ENCODE data around the gene TMEM229A. TPM values are rescaled to one million over a fixed set of nuclear protein-coding genes. Genes with fewer than 3 reads are reported as not detected.
A peak's percentile ranks its signal among the peaks of the same experiment; 100 is the strongest.

Gene TMEM229A
- polyA plus RNA-seq, 3 donors = not detected

- H3K27ac ChIP-seq (ENCODE audit: low read depth in 1 of 2, low read length in 2 of 2) = no peak overlapping the region
- H3K4me3 Mint-ChIP-seq = peak overlapping the region in 1 of 2 donors; percentile 36
- no peaks in the 10 kb centered on the region for H3K9me3 ChIP-seq (replicated peaks in 1 of 2; ENCODE audit: control insufficient read depth in 1 of 2, insufficient read depth in 1 of 2, low read length in 2 of 2)
- DNase-seq = no peak
- no peak overlapping the region for H3K27ac Mint-ChIP-seq
- H2AFZ ChIP-seq (ENCODE audit: insufficient read depth, low read depth, low read length, poor library complexity, severe bottlenecking) = no peak overlapping the region
- peaks cover 38 to 47% (median 41%) of the 10 kb centered on the region in 3 donors for H3K27me3 Mint-ChIP-seq (ENCODE audit: low read depth in 3 of 3)
- H3K27me3 ChIP-seq (ENCODE audit: control insufficient read depth in 2 of 2, insufficient read depth in 2 of 2, low read length in 2 of 2) = peaks cover 34 to 42% of the 10 kb centered on the region in 2 donors
- H3K36me3 ChIP-seq (replicated peaks in 1 of 2; ENCODE audit: control insufficient read depth in 1 of 2, insufficient read depth in 2 of 2, low read length in 2 of 2) = no peaks in the 10 kb centered on the region
- intact Hi-C loops (cut with micrococcal nuclease) = no loop called here
- H3K9me3 Mint-ChIP-seq = peaks cover 0 to 13% (median 10%) of the 10 kb centered on the region in 7 donors
- H3K79me2 ChIP-seq (ENCODE audit: insufficient read depth, low read length) = no peaks in the 10 kb centered on the region
- H3K4me3 ChIP-seq (replicated peaks in 1 of 3; ENCODE audit: low read depth in 2 of 3, low read length in 3 of 3) = no peak overlapping the region
- no CpG with 5 or more reads among the region's 3 CpGs for WGBS (ENCODE audit: insufficient coverage)
- H3K4me1 ChIP-seq (ENCODE audit: control insufficient read depth in 1 of 2, insufficient read depth in 2 of 2, low read length in 2 of 2) = no peaks in the 10 kb centered on the region
- H3K4me1 Mint-ChIP-seq = peaks cover 4% of the 10 kb centered on the region
- H3K4me2 ChIP-seq (replicated peaks; ENCODE audit: extremely low read depth, low read length, poor library complexity, severe bottlenecking) = no peak overlapping the region
- H4K20me1 ChIP-seq (ENCODE audit: insufficient read depth, low read length) = no peaks in the 10 kb centered on the region
- H3K36me3 Mint-ChIP-seq = peaks cover 0 to 4% of the 10 kb centered on the region in 2 donors
- no peak overlapping the region for H3K9ac ChIP-seq (ENCODE audit: insufficient read depth, low read length, poor library complexity, severe bottlenecking)
- TF ChIP-seq CTCF (IDR thresholded peaks at IDR 0.05) = no peak
Observed at GRCh38 chr7:124035706-124036105, 2.8 kb upstream of the TMEM229A start.

GRCh38 chr7:124034754-124035100 lies 1.9 kb upstream of the TMEM229A start:
- Histone ChIP-seq H3K4me2 (replicated peaks; ENCODE audit: extremely low read depth, low read length, poor library complexity, severe bottlenecking) (no peak overlapping the region), H4K20me1 (ENCODE audit: insufficient read depth, low read length) (no peaks in the 10 kb centered on the region), H3K9ac (ENCODE audit: insufficient read depth, low read length, poor library complexity, severe bottlenecking) (no peak overlapping the region), H3K9me3 (replicated peaks in 1 of 2; ENCODE audit: control insufficient read depth in 1 of 2, insufficient read depth in 1 of 2, low read length in 2 of 2) (no peaks in the 10 kb centered on the region), H3K36me3 (replicated peaks in 1 of 2; ENCODE audit: control insufficient read depth in 1 of 2, insufficient read depth in 2 of 2, low read length in 2 of 2) (no peaks in the 10 kb centered on the region), H3K27me3 (ENCODE audit: control insufficient read depth in 2 of 2, insufficient read depth in 2 of 2, low read length in 2 of 2) (peaks cover 44 to 52% of the 10 kb centered on the region in 2 donors), H3K79me2 (ENCODE audit: insufficient read depth, low read length) (no peaks in the 10 kb centered on the region), H3K4me1 (ENCODE audit: control insufficient read depth in 1 of 2, insufficient read depth in 2 of 2, low read length in 2 of 2) (no peaks in the 10 kb centered on the region), H3K27ac (ENCODE audit: low read depth in 1 of 2, low read length in 2 of 2) (no peak overlapping the region), H2AFZ (ENCODE audit: insufficient read depth, low read depth, low read length, poor library complexity, severe bottlenecking) (no peak overlapping the region), H3K4me3 (replicated peaks in 1 of 3; ENCODE audit: low read depth in 2 of 3, low read length in 3 of 3) (no peak overlapping the region)
- intact Hi-C loops (cut with micrococcal nuclease) = no loop called here
- Mint-ChIP-seq H3K27ac (no peak overlapping the region), H3K36me3 (peaks cover 0 to 4% of the 10 kb centered on the region in 2 donors), H3K4me3 (peak overlapping the region in 1 of 2 donors; percentile 61), H3K9me3 (peaks cover 0 to 13% (median 10%) of the 10 kb centered on the region in 7 donors), H3K4me1 (peaks cover 4% of the 10 kb centered on the region), H3K27me3 (ENCODE audit: low read depth in 3 of 3) (peaks cover 43 to 55% (median 49%) of the 10 kb centered on the region in 3 donors)
- WGBS (ENCODE audit: insufficient coverage) = no CpG with 5 or more reads among the region's 1 CpG
- no peak for DNase-seq
- no peak for TF ChIP-seq CTCF (IDR thresholded peaks at IDR 0.05)
